ENCODE data around the gene MUC16.
"Not testable (repeated sequence)": the region's sequence is repeated elsewhere in the genome, so short reads cannot be mapped to it uniquely, and the experiment has no call there.

The MUC16 gene

GRCh38 chr19:9009935-9010651 is at the start of gene MUC16:
Gene MUC16, minus strand, starts transcription at chr19:9010409.
- FAIRE-seq (no peak), DNase-seq (ENCODE audit: insufficient read length, low spot score) (no peak)

DNA sequence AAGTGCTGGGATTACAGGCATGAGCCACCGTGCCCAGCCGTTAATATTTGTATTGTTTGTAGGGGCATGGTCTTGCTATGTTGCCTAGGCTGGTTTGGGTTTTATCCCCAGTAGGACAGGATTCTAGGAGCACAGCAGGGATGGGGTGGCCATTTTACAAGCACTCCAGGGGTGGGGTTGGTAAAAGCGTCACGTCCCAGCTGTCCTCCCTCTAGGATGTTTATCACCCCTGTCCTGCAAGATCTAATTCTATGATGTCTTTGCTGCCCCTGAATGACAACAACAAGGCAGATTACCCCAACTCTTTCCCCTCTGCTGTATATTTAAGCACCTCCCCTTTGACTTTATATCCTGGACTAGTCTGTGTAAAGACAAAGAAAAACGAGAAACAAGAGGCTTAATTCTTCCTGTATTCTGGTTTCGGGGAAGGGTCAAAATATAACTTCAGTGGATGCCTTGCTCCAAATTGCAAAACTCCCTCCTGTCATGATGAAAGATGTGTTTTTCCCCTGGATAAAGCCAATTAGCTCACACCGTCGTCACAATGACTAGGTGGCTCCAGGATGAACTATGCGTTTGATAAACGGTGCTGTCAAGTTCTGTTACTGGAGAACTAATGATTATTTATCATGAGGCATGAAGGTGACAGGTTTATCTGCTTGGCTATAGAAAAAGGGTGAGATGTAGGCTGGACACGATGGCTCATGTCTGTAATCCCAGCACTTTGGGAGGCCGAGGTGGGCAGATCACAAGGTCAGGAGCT is 48.9 kb upstream of the MUC16 start:
- no peak for FAIRE-seq
- no peak for DNase-seq (ENCODE audit: insufficient read length, low spot score)

- FAIRE-seq (no peak), DNase-seq (ENCODE audit: insufficient read length, low spot score) (no peak)
Measured at GRCh38 chr19:9057505-9058258, 47.5 kb upstream of the MUC16 start.

DNA sequence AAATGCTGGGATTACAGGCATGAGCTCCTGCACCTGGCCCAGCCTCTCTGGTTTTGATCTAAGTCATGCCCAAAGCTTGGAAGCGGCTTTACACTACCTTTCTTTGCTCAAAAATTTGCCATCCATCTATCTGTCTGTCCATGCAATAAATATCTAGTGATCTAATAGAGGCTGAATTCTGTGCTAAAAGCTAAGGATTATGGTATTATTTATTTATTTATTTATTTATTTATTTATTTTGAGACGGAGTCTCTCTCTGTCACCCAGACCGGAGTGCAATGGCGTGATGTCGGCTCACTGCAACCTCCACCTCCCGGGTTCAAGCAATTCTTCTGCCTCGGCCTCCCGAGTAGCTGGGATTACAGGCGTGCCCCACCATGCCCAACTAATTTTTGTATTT is 45.9 kb upstream of the MUC16 start:
- not testable (repeated sequence) for FAIRE-seq

DNA sequence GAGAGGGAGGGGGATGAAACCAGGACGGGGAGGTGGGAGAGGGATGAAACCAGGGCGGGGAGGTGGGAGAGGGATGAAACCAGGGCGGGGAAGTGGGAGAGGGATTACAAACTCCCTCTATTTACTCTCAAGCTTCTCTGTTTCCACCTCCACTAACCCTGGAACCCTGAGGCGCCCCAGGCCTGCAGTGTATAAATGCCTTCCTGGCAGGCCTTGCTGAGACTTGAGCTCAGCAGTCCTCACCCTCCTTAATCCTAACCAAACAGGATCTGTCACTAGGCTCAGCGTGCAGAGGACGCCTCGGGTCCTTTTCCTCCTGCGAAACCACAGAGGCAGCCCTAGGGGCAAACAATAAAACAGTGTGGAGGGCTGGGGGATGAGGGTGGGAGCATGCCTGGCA is 44.6 kb upstream of the MUC16 start:
- no peak for DNase-seq (ENCODE audit: insufficient read length, low spot score)
- FAIRE-seq = no peak

More for the DNA sequence above, 45.9 kb upstream of the MUC16 start:
- not testable (repeated sequence) for DNase-seq (ENCODE audit: insufficient read length, low spot score)

DNA sequence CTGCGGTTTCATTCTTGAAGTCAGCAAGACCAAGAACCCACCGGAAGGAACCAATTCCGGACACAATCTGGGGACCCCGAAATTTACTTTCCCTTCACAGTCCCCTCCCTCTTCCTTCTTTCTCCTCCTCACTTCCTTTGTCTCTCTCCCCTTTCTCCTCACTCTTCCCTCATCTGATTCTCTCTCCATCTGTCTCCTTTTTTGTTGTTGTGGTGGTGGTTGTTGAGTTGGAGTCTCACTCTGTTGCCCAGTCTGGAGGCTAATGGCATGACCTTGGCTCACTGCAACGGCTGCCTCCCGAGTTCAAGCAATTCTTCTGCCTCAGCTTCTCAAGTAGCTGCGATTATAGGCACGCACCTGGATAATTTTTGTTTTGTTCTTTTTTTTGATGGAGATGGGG is 44.0 kb upstream of the MUC16 start:
- DNase-seq (ENCODE audit: insufficient read length, low spot score) = no peak
- no peak for FAIRE-seq

DNA sequence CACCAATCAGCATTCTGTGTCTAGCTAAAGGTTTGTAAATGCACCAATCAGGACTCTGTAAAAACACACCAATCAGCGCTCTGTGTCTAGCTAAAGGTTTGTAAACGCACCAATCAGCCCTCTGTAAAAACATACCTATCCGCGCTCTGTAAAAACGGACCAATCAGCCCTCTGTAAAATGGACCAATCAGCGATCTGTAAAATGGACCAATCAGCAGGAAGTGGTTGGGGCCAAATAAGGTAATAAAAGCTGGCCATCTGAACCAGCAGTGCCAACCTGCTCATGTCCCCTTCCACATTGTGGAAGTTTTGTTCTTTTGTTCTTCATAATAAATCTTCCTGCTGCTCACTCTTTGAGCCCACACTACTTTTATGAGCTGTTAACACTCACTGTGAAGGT is 43.5 kb upstream of the MUC16 start:
- not testable (repeated sequence) for DNase-seq (ENCODE audit: insufficient read length, low spot score); FAIRE-seq

DNA sequence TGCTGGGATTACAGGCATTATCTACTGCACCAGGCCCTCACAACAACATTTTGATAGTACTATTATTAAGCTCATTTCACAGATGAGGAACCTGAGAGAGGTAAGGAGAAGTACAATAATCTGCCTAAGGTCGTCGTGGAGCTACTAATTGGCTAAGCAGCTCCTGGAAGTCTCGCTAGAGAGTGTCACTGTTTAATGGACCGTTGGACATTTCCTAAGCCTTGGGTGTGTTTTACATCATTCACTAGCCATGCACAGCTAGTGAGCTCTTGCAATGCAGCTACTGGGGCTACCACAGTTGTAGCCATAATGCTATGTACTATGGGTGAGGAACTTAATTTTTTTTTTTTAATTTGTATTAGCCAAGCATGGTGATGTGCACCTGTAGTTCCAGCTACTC is 42.7 kb upstream of the MUC16 start:
- DNase-seq (ENCODE audit: insufficient read length, low spot score) (no peak), FAIRE-seq (no peak)

DNA sequence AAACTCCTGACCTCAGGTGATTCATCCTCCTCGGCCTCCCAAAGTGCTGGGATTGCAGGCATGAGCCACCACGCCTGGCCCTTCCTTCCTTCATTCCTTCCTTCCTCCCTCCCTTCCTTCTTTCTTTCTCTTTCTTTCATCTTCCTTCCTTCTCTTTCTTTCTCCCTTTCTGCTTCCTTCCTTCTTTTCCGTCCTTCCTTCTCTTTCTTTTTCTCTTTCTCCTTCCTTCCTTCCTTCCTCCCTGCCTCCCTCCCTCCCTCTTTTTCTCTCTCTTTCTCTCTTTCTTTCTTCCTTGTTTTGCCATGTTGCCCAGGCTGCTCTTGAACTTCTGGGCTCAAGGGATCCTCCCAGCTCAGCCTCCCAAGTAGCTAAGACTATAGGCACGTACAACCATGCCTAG is 36.5 kb upstream of the MUC16 start:
- FAIRE-seq = no peak

DNA sequence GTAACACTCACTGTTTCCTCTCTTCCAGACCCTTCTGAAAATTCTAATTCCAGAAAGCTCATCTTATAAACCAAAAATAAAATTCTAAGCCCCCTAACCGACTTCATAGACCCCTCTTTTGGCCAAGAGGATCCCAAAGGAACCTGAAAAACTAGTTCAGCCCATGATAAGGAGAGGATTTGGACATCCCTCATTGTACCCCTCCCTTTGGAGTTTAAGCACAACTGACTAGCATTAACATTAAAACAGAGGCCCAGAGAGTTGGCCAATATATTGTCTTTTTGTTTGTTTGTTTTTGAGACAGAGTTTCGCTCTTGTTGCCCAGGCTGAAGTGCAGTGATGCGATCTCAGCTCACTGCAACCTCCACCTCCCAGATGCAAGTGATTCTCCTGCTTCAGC is 34.2 kb upstream of the MUC16 start:
- no peak for FAIRE-seq
- DNase-seq (ENCODE audit: insufficient read length, low spot score) = no peak

More for the DNA sequence above, 36.5 kb upstream of the MUC16 start:
- DNase-seq (ENCODE audit: insufficient read length, low spot score) = no peak

GRCh38 chr19:9043524-9043923 is 33.3 kb upstream of the MUC16 start:
- FAIRE-seq = no peak
- no peak for DNase-seq (ENCODE audit: insufficient read length, low spot score)

GRCh38 chr19:9041023-9041422 is 30.8 kb upstream of the MUC16 start:
- FAIRE-seq (no peak), DNase-seq (ENCODE audit: insufficient read length, low spot score) (no peak)

GRCh38 chr19:9040131-9040530 is 29.9 kb upstream of the MUC16 start:
- no peak for FAIRE-seq
- no peak for DNase-seq (ENCODE audit: insufficient read length, low spot score)

DNA sequence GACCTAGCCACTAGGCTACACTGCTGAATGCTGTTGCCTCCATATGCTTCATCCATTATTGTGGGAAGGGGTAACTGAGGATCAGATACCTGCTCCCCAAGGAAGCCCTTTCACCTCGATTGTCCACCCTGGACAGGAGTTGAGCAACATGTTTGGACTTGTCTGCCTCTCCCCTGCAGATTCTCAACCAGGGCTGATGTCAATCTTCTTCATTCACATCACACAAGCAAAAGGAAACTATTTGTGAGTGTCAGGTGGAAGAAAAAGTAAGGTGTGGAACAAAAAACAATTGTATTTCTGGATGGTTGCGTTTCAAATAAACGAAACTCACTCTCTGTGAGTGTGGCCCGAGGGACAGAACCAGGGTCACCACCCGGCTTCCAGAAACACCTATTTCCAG is 29.5 kb upstream of the MUC16 start:
- no peak for DNase-seq (ENCODE audit: insufficient read length, low spot score)
- FAIRE-seq = no peak

GRCh38 chr19:9037400-9038062 is 27.3 kb upstream of the MUC16 start:
- FAIRE-seq (no peak), DNase-seq (ENCODE audit: insufficient read length, low spot score) (no peak)

DNA sequence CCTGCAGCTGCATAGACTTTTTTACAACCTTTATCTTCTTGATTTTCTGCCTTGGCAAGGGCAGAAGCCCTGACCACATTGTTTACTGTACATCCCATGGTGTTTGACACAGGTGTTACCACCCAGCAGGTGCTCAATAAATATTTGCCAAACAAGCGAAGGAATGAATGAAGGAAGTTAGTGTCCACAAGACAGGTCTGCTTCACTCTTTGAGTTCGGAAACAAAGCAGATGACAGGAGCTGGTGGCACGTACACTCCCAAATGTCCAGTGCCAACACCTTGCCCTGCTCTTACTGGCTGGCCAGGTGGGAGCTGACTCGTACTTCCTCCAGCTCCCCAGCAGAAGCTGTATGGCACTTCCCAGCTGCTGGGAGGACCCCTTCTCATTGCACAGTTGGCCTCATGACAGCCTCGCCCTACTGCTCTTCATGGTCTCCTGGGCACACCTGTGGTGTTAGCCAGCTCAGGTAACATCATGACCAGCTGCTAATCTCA is 22.0 kb upstream of the MUC16 start:
- FAIRE-seq (no peak), DNase-seq (ENCODE audit: insufficient read length, low spot score) (no peak)

DNA sequence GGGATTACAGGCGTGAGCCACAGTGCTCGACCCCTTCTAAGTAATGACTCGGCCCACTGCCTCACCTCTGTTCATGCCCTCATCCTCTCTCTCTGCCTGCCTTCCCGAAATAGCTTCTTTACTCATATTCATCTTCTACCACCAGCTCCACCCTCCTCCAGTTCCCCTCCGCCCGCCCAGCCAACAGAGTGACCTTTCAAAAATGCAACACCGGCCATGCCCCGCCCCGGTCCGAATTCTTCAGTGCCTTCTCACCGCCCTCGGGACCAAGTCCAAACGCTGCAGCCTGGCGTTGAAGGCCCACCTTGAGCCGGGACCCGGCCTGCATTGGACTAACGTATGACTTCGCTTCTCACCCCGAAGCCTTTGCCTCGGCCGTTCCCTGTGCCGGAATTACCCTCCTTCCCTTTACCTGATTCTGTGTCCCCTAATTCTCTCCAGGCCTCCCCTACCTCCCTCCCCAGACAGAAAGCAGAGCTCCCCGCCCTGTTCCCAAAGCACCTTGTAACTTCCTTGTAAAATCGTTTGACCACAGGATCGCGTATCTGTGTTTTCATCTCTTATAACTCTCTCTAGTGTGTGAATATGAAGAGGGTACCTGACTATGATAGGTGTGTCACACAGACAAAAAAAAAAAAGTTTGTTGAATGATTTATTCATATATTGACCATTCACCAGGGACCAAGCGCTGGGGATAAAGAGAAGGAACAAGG is 8.1 kb upstream of the MUC16 start:
- no peak for FAIRE-seq
- DNase-seq (ENCODE audit: insufficient read length, low spot score) = no peak

- DNase-seq (ENCODE audit: insufficient read length, low spot score) (no peak), FAIRE-seq (no peak)
Measured at GRCh38 chr19:9014803-9015202, 4.6 kb upstream of the MUC16 start.

- no peak for FAIRE-seq
- no peak for DNase-seq (ENCODE audit: insufficient read length, low spot score)
Measured at GRCh38 chr19:9013988-9014387, 3.8 kb upstream of the MUC16 start.

GRCh38 chr19:9011875-9012274 is 1.7 kb upstream of the MUC16 start:
- no peak for DNase-seq (ENCODE audit: insufficient read length, low spot score)
- no peak for FAIRE-seq
